HCT116 (cell line): ENCODE results near the gene CRYGN. TPM values are rescaled to one million over a fixed set of nuclear protein-coding genes. Genes with fewer than 3 reads are reported as not detected.

Experiments
- ATAC-seq: fragments of 200-7000 bp; cut with Tn5 transposase; 2 replicates; pipeline ENCODE4 v1.9.1; 2020; ENCODE audit warnings: mild to moderate bottlenecking, moderate library complexity
- BruUV-seq: library from RNA; stranded (reverse); fragments of 400-500 nt; replicated peaks from 2 replicates; lab custom pipeline; 2021; lab: Mats Ljungman, UMichigan
- CTCF ChIA-PET: fragments of 300-600 bp; sonication (Branson Sonifier 250); formaldehyde crosslinking; loops from one replicate; lab custom pipeline; 2021; ENCODE audit warnings: antibody characterized with exemption; lab: Charles Lee
- POLR2A ChIA-PET: fragments of 300-600, 350-600 bp; sonication (Branson Sonifier 250); formaldehyde crosslinking; loops from one replicate; lab custom pipeline; 2021; ENCODE audit warnings: antibody characterized with exemption; lab: Charles Lee
- RAD21 ChIA-PET, 2 experiments: fragments of 300-600 bp; sonication (Branson Sonifier 250); formaldehyde crosslinking; loops; one replicate each; lab custom pipeline; 2023; ENCODE audit warnings: low total read pairs in 2 of 2; ENCODE audit not compliant: uncharacterized antibody in 2 of 2, unreplicated experiment in 2 of 2, low non-redundant PET in 1 of 2; lab: Charles Lee
- DNase-seq: peaks from one replicate; pipeline ENCODE4 v3.0.0-alpha.2; 2010; ENCODE audit warnings: low read depth, low spot score
- H2AFZ ChIP-seq: fragments of 200-600 bp; shearing (Covaris generic), sonication (generic); 2 replicates; pipeline ENCODE4 v1.6.1; 2017; ENCODE audit warnings: low read depth, mixed run types, mixed read lengths, antibody characterized with exemption, low read length; ENCODE audit not compliant: poor library complexity, severe bottlenecking
- H3K27ac ChIP-seq: 2 replicates; pipeline ENCODE4 v1.5.1; 2012; ENCODE audit warnings: low read depth, low read length
- H3K27me3 ChIP-seq: fragments of 200-600 bp; sonication (generic); 2 replicates; pipeline ENCODE4 v1.6.1; 2016; ENCODE audit warnings: mixed run types, low read length, mixed read lengths; ENCODE audit not compliant: insufficient read depth
- H3K36me3 ChIP-seq, 2 experiments: fragments of 200-500 bp in 1 of 2; fragments of 200-600 bp in 1 of 2; sonication (Bioruptor generic) in 1 of 2; sonication (generic) in 1 of 2; 2 replicates each; pipeline versions ENCODE4 v1.5.1 to v1.6.1; 2014 to 2016; ENCODE audit warnings: low read length in 2 of 2, inconsistent platforms in 1 of 2, mixed read lengths in 1 of 2, mixed run types in 1 of 2; ENCODE audit not compliant: insufficient read depth in 2 of 2, control insufficient read depth in 1 of 2
- H3K4me1 ChIP-seq, 2 experiments: fragments of 200-600 bp in 1 of 2; sonication (generic) in 1 of 2; 2 replicates each; pipeline versions ENCODE4 v1.5.1 to v1.6.1; 2012 to 2017; ENCODE audit warnings: low read length in 2 of 2, inconsistent platforms in 1 of 2, mild to moderate bottlenecking in 1 of 2, mixed read lengths in 1 of 2, mixed run types in 1 of 2, moderate library complexity in 1 of 2; ENCODE audit not compliant: insufficient read depth in 2 of 2, control insufficient read depth in 1 of 2
- H3K4me2 ChIP-seq: fragments of 200-600 bp; sonication (generic); 2 replicates; pipeline ENCODE4 v1.6.1; 2017; ENCODE audit warnings: mixed run types, low read length, mixed read lengths
- H3K4me3 ChIP-seq, 2 experiments: fragments of 200-600 bp in 1 of 2; sonication (generic) in 1 of 2; replicated peaks in 1 of 2; 2 replicates each; pipeline ENCODE4 v1.5.1; 2011 to 2016; ENCODE audit warnings: low read length in 2 of 2, control low read depth in 1 of 2, low read depth in 1 of 2, mild to moderate bottlenecking in 1 of 2, mixed read lengths in 1 of 2, mixed run types in 1 of 2
- H3K79me2 ChIP-seq: fragments of 200-600 bp; sonication (generic); 2 replicates; pipeline ENCODE4 v1.6.1; 2017; ENCODE audit warnings: mild to moderate bottlenecking, mixed run types, low read length, moderate library complexity, mixed read lengths; ENCODE audit not compliant: insufficient read depth
- H3K9ac ChIP-seq: fragments of 200-600 bp; sonication (generic); 2 replicates; pipeline ENCODE4 v1.6.1; 2016; ENCODE audit warnings: low read length, mixed read lengths
- H3K9me2 ChIP-seq: fragments of 200-600 bp; sonication (generic), shearing (Covaris generic); 2 replicates; pipeline ENCODE4 v1.6.1; 2017; ENCODE audit warnings: mixed run types, mild to moderate bottlenecking, moderate library complexity; ENCODE audit not compliant: insufficient read depth
- H3K9me3 ChIP-seq, 2 experiments: fragments of 200-500 bp in 1 of 2; fragments of 200-600 bp in 1 of 2; sonication (Bioruptor generic) in 1 of 2; sonication (generic) in 1 of 2; 2 replicates each; pipeline ENCODE4 v1.6.1; 2014 to 2017; ENCODE audit warnings: low read length in 2 of 2, mixed read lengths in 2 of 2, inconsistent platforms in 1 of 2, low read depth in 1 of 2, mild to moderate bottlenecking in 1 of 2, mixed run types in 1 of 2, moderate library complexity in 1 of 2; ENCODE audit not compliant: control insufficient read depth in 1 of 2, insufficient read depth in 1 of 2
- H4K20me1 ChIP-seq: fragments of 200-600 bp; sonication (generic), shearing (Covaris generic); 2 replicates; pipeline ENCODE4 v1.6.1; 2017; ENCODE audit warnings: mixed run types, mild to moderate bottlenecking, moderate library complexity; ENCODE audit not compliant: insufficient read depth
- CEBPB ChIP-seq: IDR thresholded peaks from 2 replicates; pipeline ENCODE4 v1.6.1; 2012; ENCODE audit warnings: low read depth
- EZH2 ChIP-seq: fragments of 200-600 bp; sonication (generic); IDR thresholded peaks from 2 replicates; pipeline ENCODE4 v1.6.1; 2017; ENCODE audit warnings: antibody characterized with exemption, mixed run types
- JUND ChIP-seq: IDR thresholded peaks from 2 replicates; pipeline ENCODE4 v1.6.1; 2012
- POLR2A ChIP-seq: IDR thresholded peaks from 2 replicates; pipeline ENCODE4 v1.7.0; 2011; ENCODE audit warnings: borderline replicate concordance; ENCODE audit not compliant: insufficient read depth, insufficient read length; ENCODE audit errors: extremely low read depth
- RAD21 ChIP-seq: IDR thresholded peaks from 2 replicates; pipeline ENCODE4 v1.6.1; 2012; ENCODE audit warnings: low read depth, mild to moderate bottlenecking
- SRF ChIP-seq: IDR thresholded peaks from 2 replicates; pipeline ENCODE4 v1.6.1; 2012; ENCODE audit warnings: low read depth
- ZNF274 ChIP-seq: fragments of 200-500 bp; sonication (Bioruptor generic); IDR thresholded peaks from 2 replicates; pipeline ENCODE4 v1.6.1; 2014; ENCODE audit warnings: mild to moderate bottlenecking, low read depth, low read length, inconsistent platforms
- intact Hi-C: fragments of 100-400 bp; cut with micrococcal nuclease; formaldehyde crosslinking; loops from 2 replicates; pipeline ENCODE4 v1.10.0; 2022
- total RNA-seq: library from RNA; stranded (reverse); gene quantifications from one replicate; pipeline ENCODE4 v1.2.1, GENCODE V29; 2021; ENCODE audit not compliant: unreplicated experiment
- TF ChIP-seq, protein P1 (sequence below): IDR thresholded peaks from 2 replicates; pipeline ENCODE4 v1.6.1; 2012
- TF ChIP-seq, protein P2 (sequence below): IDR thresholded peaks from 2 replicates; pipeline ENCODE4 v1.6.1; 2011; ENCODE audit warnings: mild to moderate bottlenecking, low read length, moderate library complexity; ENCODE audit not compliant: insufficient replicate concordance; ENCODE audit errors: extremely low read depth

Gene CRYGN
- total RNA-seq, 1 experiment from 2014 or later, result not detected

DNA sequence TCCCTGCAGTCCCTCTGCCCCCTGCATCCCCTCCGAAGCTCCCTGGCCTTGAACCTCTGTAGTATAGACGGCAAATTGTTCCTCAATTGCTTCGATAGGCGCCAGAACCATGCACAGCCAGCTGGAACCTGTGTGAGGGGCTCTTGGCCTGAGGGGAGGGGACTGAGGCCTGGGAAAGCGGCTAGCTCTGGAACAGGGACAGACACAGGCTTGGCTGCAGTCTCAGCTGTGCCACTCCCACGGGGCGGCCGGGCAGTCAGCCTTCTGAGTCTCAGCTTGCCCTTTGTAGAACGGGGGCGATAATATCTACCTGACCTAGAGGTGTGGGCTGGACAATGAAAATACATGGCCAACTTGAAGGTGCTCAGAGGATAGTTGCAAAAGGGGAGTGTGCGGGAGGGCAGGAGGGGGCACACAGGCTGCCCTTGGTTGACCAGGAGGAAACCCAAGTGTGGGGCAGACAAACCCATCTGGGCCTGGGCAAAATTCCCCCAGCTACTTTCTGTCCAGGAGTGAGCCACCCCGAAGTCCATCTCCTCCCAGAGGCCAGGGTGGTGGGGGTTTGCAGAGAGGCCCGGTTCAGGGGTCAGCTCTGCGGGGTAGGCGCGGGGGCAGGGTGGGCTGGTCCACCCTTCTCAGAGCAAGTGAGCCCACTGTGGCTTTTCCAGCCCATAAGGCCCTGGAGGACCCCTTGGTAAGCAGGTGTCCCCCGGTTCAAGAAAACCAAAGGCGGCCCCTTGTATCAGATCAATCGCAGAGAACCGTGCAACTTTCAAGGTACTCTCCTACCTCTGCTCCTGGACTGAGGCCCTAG, 4.6 kb downstream of the CRYGN start:
- H2AFZ ChIP-seq, result no peak overlapping the region
- no peaks in the 10 kb centered on the region for H3K9me2 ChIP-seq
- H3K4me2 ChIP-seq, result no peak overlapping the region
- no peak overlapping the region for H3K27ac ChIP-seq
- ChIA-PET CTCF (no interaction called here), RAD21 (no interaction called here), POLR2A (no interaction called here)
- peaks cover 0 to 9% of the 10 kb centered on the region in 2 experiments; a peak in 1 of 4 replicates for H3K4me1 ChIP-seq
- no TSS peak for BruUV-seq
- H3K36me3 ChIP-seq, result no peaks in the 10 kb centered on the region
- H3K9me3 ChIP-seq, result no peaks in the 10 kb centered on the region
- H3K27me3 ChIP-seq, result no peaks in the 10 kb centered on the region
- DNase-seq (no peak), ATAC-seq (no peak)
- no peak overlapping the region for H3K4me3 ChIP-seq
- intact Hi-C loops, result no loop called here
- no peak overlapping the region for H3K9ac ChIP-seq
- TF ChIP-seq, protein P1, sequence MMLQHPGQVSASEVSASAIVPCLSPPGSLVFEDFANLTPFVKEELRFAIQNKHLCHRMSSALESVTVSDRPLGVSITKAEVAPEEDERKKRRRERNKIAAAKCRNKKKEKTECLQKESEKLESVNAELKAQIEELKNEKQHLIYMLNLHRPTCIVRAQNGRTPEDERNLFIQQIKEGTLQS, result no peak
- TF ChIP-seq CEBPB (no peak), RAD21 (no peak), JUND (no peak), ZNF274 (no peak), POLR2A (no peak), SRF (no peak), EZH2 (no peak)
- TF ChIP-seq, protein P2, sequence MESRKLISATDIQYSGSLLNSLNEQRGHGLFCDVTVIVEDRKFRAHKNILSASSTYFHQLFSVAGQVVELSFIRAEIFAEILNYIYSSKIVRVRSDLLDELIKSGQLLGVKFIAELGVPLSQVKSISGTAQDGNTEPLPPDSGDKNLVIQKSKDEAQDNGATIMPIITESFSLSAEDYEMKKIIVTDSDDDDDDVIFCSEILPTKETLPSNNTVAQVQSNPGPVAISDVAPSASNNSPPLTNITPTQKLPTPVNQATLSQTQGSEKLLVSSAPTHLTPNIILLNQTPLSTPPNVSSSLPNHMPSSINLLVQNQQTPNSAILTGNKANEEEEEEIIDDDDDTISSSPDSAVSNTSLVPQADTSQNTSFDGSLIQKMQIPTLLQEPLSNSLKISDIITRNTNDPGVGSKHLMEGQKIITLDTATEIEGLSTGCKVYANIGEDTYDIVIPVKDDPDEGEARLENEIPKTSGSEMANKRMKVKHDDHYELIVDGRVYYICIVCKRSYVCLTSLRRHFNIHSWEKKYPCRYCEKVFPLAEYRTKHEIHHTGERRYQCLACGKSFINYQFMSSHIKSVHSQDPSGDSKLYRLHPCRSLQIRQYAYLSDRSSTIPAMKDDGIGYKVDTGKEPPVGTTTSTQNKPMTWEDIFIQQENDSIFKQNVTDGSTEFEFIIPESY, result no peak
- no peaks in the 10 kb centered on the region for H4K20me1 ChIP-seq
- H3K79me2 ChIP-seq, result no peaks in the 10 kb centered on the region
